Tibial nerve (tissue), 4 donors: ENCODE measurements around the gene RAB33A. TPM values are rescaled to one million over a fixed set of nuclear protein-coding genes. Genes with fewer than 3 reads are reported as not detected.

Experiments used
- DNase-seq, 2 donors: peaks; one replicate each; pipeline ENCODE4 v3.0.0-alpha.2; 2019; ENCODE audit warnings: low spot score in 2 of 2
- H3K27ac ChIP-seq, 4 donors: fragments of 200-600 bp; sonication (generic) in 3 of 4; one replicate each; pipeline ENCODE4 v1.5.1; 2017 to 2019; ENCODE audit warnings: mild to moderate bottlenecking in 1 of 4
- H3K27me3 ChIP-seq, 2 donors: fragments of 200-600 bp; sonication (generic) in 1 of 2; one replicate each; pipeline versions ENCODE4 v1.5.1 to v1.6.0; 2017 to 2019
- H3K36me3 ChIP-seq, 3 donors: fragments of 200-600 bp; sonication (generic); one replicate each; pipeline ENCODE4 v1.5.1; 2018 to 2019
- H3K4me1 ChIP-seq, 4 donors: fragments of 200-600 bp; sonication (generic) in 3 of 4; one replicate each; pipeline ENCODE4 v1.5.1; 2017 to 2019
- H3K4me3 ChIP-seq, 4 donors: fragments of 200-600 bp; sonication (generic) in 3 of 4; one replicate each; pipeline ENCODE4 v1.5.1; 2017 to 2019; ENCODE audit warnings: mild to moderate bottlenecking in 1 of 4, moderate library complexity in 1 of 4
- H3K9me3 ChIP-seq, 4 donors: fragments of 200-600 bp; sonication (generic) in 3 of 4; one replicate each; pipeline ENCODE4 v1.5.1; 2017 to 2019
- EP300 ChIP-seq, 2 donors: sonication (generic); formaldehyde crosslinking; IDR thresholded peaks; one replicate each; pipeline ENCODE4 v1.6.1; 2017; ENCODE audit warnings: antibody characterized with exemption in 2 of 2, mild to moderate bottlenecking in 1 of 2
- POLR2A ChIP-seq, 2 donors: fragments of 450-650 bp; IDR thresholded peaks; one replicate each; pipeline ENCODE4 v1.6.1; 2017; ENCODE audit warnings: antibody characterized with exemption in 2 of 2, mild to moderate bottlenecking in 2 of 2, moderate library complexity in 2 of 2
- WGBS, 2 donors: methylation state at CpG; one replicate each; pipeline ENCODE4 v1.1.5; 2018; 5-methylcytosine and 5-hydroxymethylcytosine counted together
- total RNA-seq, 4 donors: library from RNA; depleted of rRNA; stranded (reverse); fragments of >200 nt; gene quantifications; one replicate each; pipeline ENCODE4 v1.1.0, GENCODE V29; 2016
- TF ChIP-seq, protein P1 (sequence below), 5 experiments: fragments of 200-600 bp in 3 of 5; fragments of 450-650 bp in 2 of 5; sonication (generic) in 3 of 5; IDR thresholded peaks; one replicate each; pipeline ENCODE4 v1.5.1; 2016 to 2019; ENCODE audit warnings: antibody characterized with exemption in 5 of 5, mild to moderate bottlenecking in 3 of 5, moderate library complexity in 2 of 5

RAB33A gene
- total RNA-seq, 4 donors from 2014 or later, result 2.1 TPM; not detected in 3

DNA sequence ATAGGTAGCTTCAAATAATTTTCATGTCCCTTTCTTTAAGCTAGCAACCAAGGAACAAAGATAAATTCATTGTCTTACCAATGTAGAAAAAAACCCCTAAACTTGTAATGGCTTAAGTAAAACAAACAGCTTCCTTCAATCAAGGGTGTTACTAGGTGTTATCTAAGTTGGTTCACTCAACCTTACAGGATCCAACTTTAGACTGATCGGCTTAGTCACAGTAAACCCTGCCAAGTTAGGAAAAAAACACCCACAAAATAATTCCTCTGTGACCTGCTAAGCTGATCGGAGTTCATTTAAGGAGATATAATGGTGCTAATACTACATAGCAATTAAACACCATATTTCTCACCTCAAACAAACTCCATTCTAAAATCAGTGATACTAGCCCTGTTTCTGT lies 16.2 kb upstream of the RAB33A start:
- TF ChIP-seq POLR2A (IDR thresholded peaks at IDR 0.05), result no peak
- Histone ChIP-seq H3K27ac (no peak overlapping the region), H3K4me1 (no peaks in the 10 kb centered on the region), H3K36me3 (no peaks in the 10 kb centered on the region), H3K9me3 (no peaks in the 10 kb centered on the region), H3K27me3 (no peaks in the 10 kb centered on the region), H3K4me3 (no peak overlapping the region)
- WGBS, 2 donors, result 54 to 63% methylated on average over 2 of the region's 2 CpGs
- DNase-seq, result no peak

DNA sequence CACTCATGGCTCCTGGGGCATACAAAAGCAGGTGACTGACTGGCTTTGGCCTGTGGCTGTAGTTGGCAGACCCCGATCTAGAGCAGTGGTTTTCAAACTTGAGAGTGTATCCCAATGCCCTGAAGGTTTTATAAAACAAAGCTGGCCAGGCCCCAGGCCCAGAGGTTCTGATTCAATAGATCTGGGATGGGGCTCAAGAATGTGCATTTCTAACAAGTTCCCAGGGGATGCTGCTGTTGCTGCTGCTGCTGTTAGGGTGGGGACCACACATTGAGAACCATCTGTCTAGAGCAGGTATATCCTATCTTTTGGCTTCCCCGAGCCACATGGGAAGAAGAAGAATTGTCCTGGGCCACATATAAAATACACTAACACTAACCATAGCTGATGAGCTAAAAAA lies 13.5 kb upstream of the RAB33A start:
- Histone ChIP-seq H3K4me1 (no peaks in the 10 kb centered on the region), H3K4me3 (no peak overlapping the region), H3K9me3 (no peaks in the 10 kb centered on the region), H3K36me3 (no peaks in the 10 kb centered on the region), H3K27ac (no peak overlapping the region), H3K27me3 (no peaks in the 10 kb centered on the region)
- no peak for DNase-seq
- 65 to 70% methylated on average over 2 of the region's 2 CpGs for WGBS, 2 donors
- no peak for TF ChIP-seq POLR2A (IDR thresholded peaks at IDR 0.05)
- TF ChIP-seq EP300 (IDR thresholded peaks at IDR 0.05), result no peak
- TF ChIP-seq, protein P1, sequence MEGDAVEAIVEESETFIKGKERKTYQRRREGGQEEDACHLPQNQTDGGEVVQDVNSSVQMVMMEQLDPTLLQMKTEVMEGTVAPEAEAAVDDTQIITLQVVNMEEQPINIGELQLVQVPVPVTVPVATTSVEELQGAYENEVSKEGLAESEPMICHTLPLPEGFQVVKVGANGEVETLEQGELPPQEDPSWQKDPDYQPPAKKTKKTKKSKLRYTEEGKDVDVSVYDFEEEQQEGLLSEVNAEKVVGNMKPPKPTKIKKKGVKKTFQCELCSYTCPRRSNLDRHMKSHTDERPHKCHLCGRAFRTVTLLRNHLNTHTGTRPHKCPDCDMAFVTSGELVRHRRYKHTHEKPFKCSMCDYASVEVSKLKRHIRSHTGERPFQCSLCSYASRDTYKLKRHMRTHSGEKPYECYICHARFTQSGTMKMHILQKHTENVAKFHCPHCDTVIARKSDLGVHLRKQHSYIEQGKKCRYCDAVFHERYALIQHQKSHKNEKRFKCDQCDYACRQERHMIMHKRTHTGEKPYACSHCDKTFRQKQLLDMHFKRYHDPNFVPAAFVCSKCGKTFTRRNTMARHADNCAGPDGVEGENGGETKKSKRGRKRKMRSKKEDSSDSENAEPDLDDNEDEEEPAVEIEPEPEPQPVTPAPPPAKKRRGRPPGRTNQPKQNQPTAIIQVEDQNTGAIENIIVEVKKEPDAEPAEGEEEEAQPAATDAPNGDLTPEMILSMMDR (IDR thresholded peaks at IDR 0.05), result no peak

DNA sequence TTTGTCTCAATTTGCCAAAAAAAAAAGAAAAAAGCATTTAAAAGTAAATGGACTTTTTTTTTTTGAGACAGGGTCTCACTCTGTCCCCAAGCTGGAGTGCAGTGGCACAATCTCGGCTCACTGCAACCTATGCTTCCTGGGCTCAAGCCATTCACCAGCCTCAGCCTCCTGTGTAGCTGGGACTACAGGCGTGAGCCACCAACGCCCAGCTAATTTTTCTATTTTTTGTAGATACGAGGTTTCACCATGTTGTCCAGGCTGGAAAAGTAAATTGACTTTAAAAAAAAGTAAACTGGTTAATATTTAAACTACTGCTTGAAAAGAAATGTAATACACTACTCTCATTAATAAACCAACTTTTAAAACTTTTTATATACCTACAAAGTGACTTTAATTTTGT lies 12.0 kb upstream of the RAB33A start:
- H3K36me3 ChIP-seq, result no peaks in the 10 kb centered on the region
- H3K4me3 ChIP-seq, result no peak overlapping the region
- DNase-seq, result no peak
- peaks cover 0 to 9% (median 2%) of the 10 kb centered on the region in 4 donors for H3K4me1 ChIP-seq
- H3K27me3 ChIP-seq, result no peaks in the 10 kb centered on the region
- 75 to 89% methylated on average over 4 of the region's 4 CpGs for WGBS, 2 donors
- TF ChIP-seq EP300 (IDR thresholded peaks at IDR 0.05) (no peak), POLR2A (IDR thresholded peaks at IDR 0.05) (no peak)
- TF ChIP-seq, protein P1 (IDR thresholded peaks at IDR 0.05), result no peak
- H3K9me3 ChIP-seq, result no peaks in the 10 kb centered on the region
- no peak overlapping the region for H3K27ac ChIP-seq

DNA sequence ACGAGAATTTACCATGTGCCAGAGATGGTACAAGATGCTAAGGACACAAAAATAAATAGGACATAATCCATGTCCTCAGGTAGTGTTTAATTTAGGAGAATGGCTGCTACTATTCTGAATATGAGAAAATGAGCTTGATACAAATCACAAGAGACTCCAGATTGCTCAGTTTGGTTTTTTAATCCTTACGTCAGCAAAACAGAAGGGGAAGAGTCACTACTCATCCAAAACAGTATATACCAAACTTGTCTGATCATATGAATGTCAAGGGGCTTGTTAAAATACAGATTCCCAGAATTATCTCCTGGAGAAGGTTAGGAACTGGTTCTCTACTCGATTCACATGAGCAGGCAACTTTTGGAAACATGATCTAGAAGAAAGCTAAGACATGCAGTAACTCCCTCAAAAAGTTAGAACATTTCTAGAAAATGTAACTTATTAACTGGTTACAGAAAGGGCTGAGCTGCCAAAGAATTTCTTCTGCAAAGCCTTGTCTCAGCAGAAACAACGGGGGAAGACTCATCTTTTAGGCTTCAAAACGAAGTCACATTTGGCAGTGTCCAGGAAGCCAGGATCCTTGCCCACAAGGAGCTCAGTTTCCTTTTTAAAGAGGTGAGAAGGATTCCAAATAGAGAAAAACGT lies 9.5 kb upstream of the RAB33A start:
- no peak overlapping the region for H3K4me3 ChIP-seq
- no peak overlapping the region for H3K27ac ChIP-seq
- H3K9me3 ChIP-seq, result no peaks in the 10 kb centered on the region
- no peaks in the 10 kb centered on the region for H3K27me3 ChIP-seq
- H3K36me3 ChIP-seq, result no peaks in the 10 kb centered on the region
- DNase-seq, result no peak
- TF ChIP-seq, protein P1 (IDR thresholded peaks at IDR 0.05), result no peak
- WGBS, 2 donors, result 49 to 54% methylated on average over 6 of the region's 6 CpGs
- peaks cover 0 to 18% (median 2%) of the 10 kb centered on the region in 4 donors for H3K4me1 ChIP-seq

DNA sequence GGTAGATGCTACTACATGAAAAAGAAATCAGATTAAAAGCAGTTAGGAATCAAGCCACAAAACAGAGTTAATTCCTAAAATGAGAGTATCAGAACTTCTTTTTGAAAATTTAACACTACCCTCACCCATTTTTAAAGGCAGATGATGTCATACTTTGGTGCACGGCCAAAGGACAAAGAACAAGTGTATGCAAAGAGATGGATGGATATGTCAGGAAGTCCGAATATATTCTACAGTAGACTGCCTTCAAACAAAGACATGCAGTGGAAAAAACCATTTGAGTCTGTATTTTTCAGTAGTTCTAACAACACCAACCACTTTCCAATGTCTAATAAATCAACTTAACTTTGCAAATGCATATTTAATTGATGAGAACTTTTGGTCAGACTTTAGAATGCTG lies 8.4 kb upstream of the RAB33A start:
- no peak overlapping the region for H3K4me3 ChIP-seq
- no peaks in the 10 kb centered on the region for H3K27me3 ChIP-seq
- peaks cover 0 to 20% (median 2%) of the 10 kb centered on the region in 4 donors for H3K4me1 ChIP-seq
- WGBS, 2 donors, result 36 to 45% methylated on average over 2 of the region's 2 CpGs
- DNase-seq, result no peak
- no peaks in the 10 kb centered on the region for H3K9me3 ChIP-seq
- TF ChIP-seq POLR2A (IDR thresholded peaks at IDR 0.05) (no peak), EP300 (IDR thresholded peaks at IDR 0.05) (no peak)
- TF ChIP-seq, protein P1 (IDR thresholded peaks at IDR 0.05), result no peak
- no peaks in the 10 kb centered on the region for H3K36me3 ChIP-seq
- H3K27ac ChIP-seq, result no peak overlapping the region
